Left lung (tissue), 10 donors: ENCODE data around the gene DRC7. TPM values are rescaled to one million over a fixed set of nuclear protein-coding genes. Genes with fewer than 3 reads are reported as not detected.

ENCODE experiments used
- ATAC-seq: fragments of 200-7000 bp; cut with Tn5 transposase; one replicate; pipeline ENCODE4 v1.9.1; 2020; ENCODE audit warnings: moderate library complexity
- DNase-seq, 4 donors: peaks; one replicate each; pipeline ENCODE4 v3.0.0-alpha.2; 2013 to 2020
- H3K27ac ChIP-seq, 2 donors: fragments of 200-600 bp; sonication (generic) in 1 of 2; one replicate each; pipeline versions ENCODE4 v1.5.0 to v1.8.0; 2020 to 2021
- H3K27me3 ChIP-seq, 2 donors: fragments of 200-600 bp; sonication (generic) in 1 of 2; one replicate each; pipeline versions ENCODE4 v1.5.0 to v1.8.0; 2020 to 2021
- H3K36me3 ChIP-seq, 2 donors: fragments of 200-600 bp; sonication (generic) in 1 of 2; one replicate each; pipeline versions ENCODE4 v1.5.0 to v1.8.0; 2020 to 2021
- H3K4me1 ChIP-seq, 2 donors: fragments of 200-600 bp; one replicate each; pipeline ENCODE4 v1.8.0; 2021
- H3K4me3 ChIP-seq, 2 donors: fragments of 200-600 bp; sonication (generic) in 1 of 2; one replicate each; pipeline versions ENCODE4 v1.5.0 to v1.8.0; 2020 to 2021; ENCODE audit warnings: mild to moderate bottlenecking in 1 of 2
- H3K9me3 ChIP-seq, 2 donors: fragments of 200-600 bp; sonication (generic) in 1 of 2; one replicate each; pipeline versions ENCODE4 v1.5.0 to v1.8.0; 2020 to 2021
- CTCF ChIP-seq, 2 donors: fragments of 200-600 bp; sonication (generic) in 1 of 2; IDR thresholded peaks; one replicate each; pipeline versions ENCODE4 v1.5.0 to v1.8.0; 2021; ENCODE audit warnings: antibody characterized with exemption in 2 of 2
- intact Hi-C, 2 donors: fragments of 100-400 bp; cut with DNase I; formaldehyde crosslinking; loops; one replicate each; pipeline versions ENCODE4 v1.11.2 to v1.14.2; 2022
- polyA plus RNA-seq, 6 donors: library from polyadenylated mRNA; unstranded; fragments of 120-200 nt; gene quantifications; one replicate each; pipeline ENCODE4 v1.2.1, GENCODE V29; 2013; ENCODE audit not compliant: insufficient read length in 6 of 6
- total RNA-seq, 2 donors: library from RNA; stranded (reverse); fragmentation: NEBNext Ultra II Directional; extraction: Animal tissue kit (Norgen Biotek cat#: 25700); gene quantifications; one replicate each; pipeline ENCODE4 v1.2.1, GENCODE V29; 2021
- donor health status: DM: no; HTN: yes; CAD: no.
- donor health status: DM: no; HTN: no; CAD: no.

Gene DRC7
- total and polyA plus RNA-seq, 8 donors, result 0.52 to 4.3 (median 2.4) TPM

- intact Hi-C loops, result no loop called here
- DNase-seq (no peak), ATAC-seq (no peak)
- Histone ChIP-seq H3K36me3 (peaks cover 0 to 8% of the 10 kb centered on the region in 2 donors), H3K4me1 (peaks cover 0 to 28% of the 10 kb centered on the region in 2 donors), H3K27me3 (no peaks in the 10 kb centered on the region), H3K4me3 (no peak overlapping the region), H3K9me3 (no peaks in the 10 kb centered on the region), H3K27ac (peak overlapping the region in 1 of 2 donors; percentile 68)
- no peak for TF ChIP-seq CTCF (IDR thresholded peaks at IDR 0.05)
These were observed 18.0 kb upstream of the DRC7 start for GRCh38 chr16:57676553-57677085.

- no peak overlapping the region for H3K4me3 ChIP-seq
- no peaks in the 10 kb centered on the region for H3K9me3 ChIP-seq
- no peak for TF ChIP-seq CTCF (IDR thresholded peaks at IDR 0.05)
- no peak for DNase-seq
- H3K27ac ChIP-seq, result no peak overlapping the region
- peak; percentile 65 for ATAC-seq
- H3K4me1 ChIP-seq, result peaks cover 0 to 28% of the 10 kb centered on the region in 2 donors
- H3K36me3 ChIP-seq, result peaks cover 0 to 14% of the 10 kb centered on the region in 2 donors
- no peaks in the 10 kb centered on the region for H3K27me3 ChIP-seq
- intact Hi-C loops, result no loop called here
These were observed 16.8 kb upstream of the DRC7 start for GRCh38 chr16:57677622-57678369.

GRCh38 chr16:57679016-57679415, 15.6 kb upstream of the DRC7 start:
- no peak for ATAC-seq
- Histone ChIP-seq H3K4me1 (peaks cover 0 to 28% of the 10 kb centered on the region in 2 donors), H3K9me3 (no peaks in the 10 kb centered on the region), H3K36me3 (peaks cover 0 to 14% of the 10 kb centered on the region in 2 donors), H3K27ac (no peak overlapping the region), H3K4me3 (no peak overlapping the region), H3K27me3 (no peaks in the 10 kb centered on the region)
- DNase-seq, result no peak
- intact Hi-C loops, result no loop called here
- TF ChIP-seq CTCF (IDR thresholded peaks at IDR 0.05), result no peak

DNA sequence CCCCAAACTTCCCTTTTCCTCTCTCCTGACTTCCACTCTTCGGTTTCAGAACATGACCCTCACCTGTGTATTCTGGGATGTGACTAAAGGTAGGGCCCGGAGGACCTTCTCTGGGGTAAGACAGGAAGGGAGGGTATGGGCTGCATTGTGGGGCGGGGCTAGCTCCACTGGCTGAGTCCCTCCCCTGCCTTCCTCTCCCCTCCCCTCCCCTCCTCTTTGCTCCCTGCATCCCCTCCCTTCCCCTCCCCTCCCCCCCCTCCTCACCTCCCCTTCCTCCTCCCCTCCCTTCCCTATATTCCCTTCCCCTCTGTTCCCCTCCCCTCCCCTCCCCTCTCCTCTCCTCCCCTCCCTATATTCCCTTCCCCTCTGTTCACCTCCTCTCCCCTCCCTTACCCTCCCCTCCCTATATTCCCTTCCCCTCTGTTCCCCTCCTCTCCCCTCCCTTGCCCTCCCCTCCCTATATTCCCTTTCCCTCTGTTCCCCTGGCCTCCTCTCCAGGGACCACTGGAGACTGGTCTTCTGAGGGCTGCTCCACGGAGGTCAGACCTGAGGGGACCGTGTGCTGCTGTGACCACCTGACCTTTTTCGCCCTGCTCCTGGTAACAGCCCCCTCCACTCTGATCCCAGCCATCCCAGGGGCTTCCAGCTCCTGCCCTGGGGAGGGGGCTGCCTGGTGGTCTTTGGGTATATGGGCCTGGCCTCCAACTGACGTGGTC, 14.7 kb upstream of the DRC7 start:
- no peak for TF ChIP-seq CTCF (IDR thresholded peaks at IDR 0.05)
- H3K27ac ChIP-seq, result no peak overlapping the region
- no peaks in the 10 kb centered on the region for H3K9me3 ChIP-seq
- no peak for ATAC-seq
- peaks cover 0 to 14% of the 10 kb centered on the region in 2 donors for H3K36me3 ChIP-seq
- no peaks in the 10 kb centered on the region for H3K27me3 ChIP-seq
- H3K4me3 ChIP-seq, result no peak overlapping the region
- no peak for DNase-seq
- intact Hi-C loops, result no loop called here
- H3K4me1 ChIP-seq, result peaks cover 0 to 27% of the 10 kb centered on the region in 2 donors

DNA sequence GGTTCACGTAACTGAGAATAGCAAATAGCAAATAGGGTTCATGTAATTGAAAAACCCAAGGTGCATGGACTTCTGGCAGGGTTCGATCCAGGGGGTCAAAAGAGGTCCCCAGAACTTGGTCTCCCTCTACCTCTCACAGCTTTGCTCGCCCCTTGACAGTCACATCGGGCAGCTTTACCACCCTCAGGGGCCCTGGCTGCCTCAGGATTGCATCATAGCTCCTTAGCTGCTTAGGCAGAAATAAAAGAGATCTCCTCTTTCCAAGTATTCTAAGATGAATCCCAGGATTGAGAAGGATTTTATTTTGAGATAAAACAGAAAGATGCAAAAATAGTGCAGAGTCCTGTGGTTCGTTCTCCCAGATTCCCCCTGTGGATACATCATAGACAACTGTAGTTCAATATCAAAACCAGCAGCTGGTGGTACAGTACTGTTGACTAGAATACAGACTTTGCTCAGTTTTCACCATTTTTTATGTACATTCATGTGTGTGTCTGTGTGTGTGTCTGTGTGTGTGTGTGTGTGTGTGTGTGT, 13.7 kb upstream of the DRC7 start:
- ATAC-seq, result no peak
- intact Hi-C loops, result no loop called here
- no peak overlapping the region for H3K4me3 ChIP-seq

More for the DNA sequence above, 13.7 kb upstream of the DRC7 start:
- TF ChIP-seq CTCF (IDR thresholded peaks at IDR 0.05), result no peak
- Histone ChIP-seq H3K27me3 (no peaks in the 10 kb centered on the region), H3K36me3 (peaks cover 0 to 14% of the 10 kb centered on the region in 2 donors), H3K9me3 (no peaks in the 10 kb centered on the region), H3K27ac (no peak overlapping the region), H3K4me1 (peaks cover 0 to 17% of the 10 kb centered on the region in 2 donors)
- DNase-seq, result no peak
